Breast epithelium (tissue), 4 donors: ENCODE measurements around the gene CHN1. TPM values are rescaled to one million over a fixed set of nuclear protein-coding genes. Genes with fewer than 3 reads are reported as not detected.

Experiments
- DNase-seq, 2 donors: peaks; one replicate each; pipeline ENCODE4 v3.0.0-alpha.2; 2019; ENCODE audit warnings: low spot score in 2 of 2
- H3K27ac ChIP-seq, 2 donors: fragments of 200-600 bp; sonication (generic) in 1 of 2; one replicate each; pipeline ENCODE4 v1.5.1; 2016 to 2019; ENCODE audit warnings: mild to moderate bottlenecking in 1 of 2
- H3K27me3 ChIP-seq, 2 donors: fragments of 200-600 bp; sonication (generic) in 1 of 2; one replicate each; pipeline versions ENCODE4 v1.5.1 to v1.6.0; 2017 to 2019; ENCODE audit warnings: control low read depth in 1 of 2, mild to moderate bottlenecking in 1 of 2
- H3K36me3 ChIP-seq: fragments of 200-600 bp; one replicate; pipeline ENCODE4 v1.5.1; 2019
- H3K4me1 ChIP-seq, 2 donors: fragments of 200-600 bp; sonication (generic); one replicate each; pipeline ENCODE4 v1.5.1; 2016 to 2019; ENCODE audit warnings: control low read depth in 1 of 2
- H3K4me3 ChIP-seq, 3 donors: fragments of 200-600 bp; sonication (generic); 1 replicate in 2 of 3; 2 replicates in 1 of 3; pipeline ENCODE4 v1.5.1; 2016 to 2019; ENCODE audit warnings: mild to moderate bottlenecking in 3 of 3, moderate library complexity in 2 of 3
- H3K9me3 ChIP-seq, 2 donors: fragments of 200-600 bp; sonication (generic) in 1 of 2; one replicate each; pipeline ENCODE4 v1.5.1; 2016 to 2019; ENCODE audit warnings: control low read depth in 1 of 2
- POLR2A ChIP-seq: fragments of 450-650 bp; IDR thresholded peaks from one replicate; pipeline ENCODE4 v1.6.1; 2016; ENCODE audit warnings: antibody characterized with exemption, mild to moderate bottlenecking, moderate library complexity
- POLR2AphosphoS5 ChIP-seq, 3 donors: sonication (generic); formaldehyde crosslinking; IDR thresholded peaks; one replicate each; pipeline ENCODE4 v1.6.1; 2017; ENCODE audit warnings: antibody characterized with exemption in 3 of 3
- intact Hi-C: fragments of 100-400 bp; cut with DNase I; formaldehyde crosslinking; loops from one replicate; pipeline ENCODE4 v1.15.1; 2023; ENCODE audit warnings: low total_unique reads
- total RNA-seq, 3 donors: library from RNA; depleted of rRNA; stranded (reverse); fragments of >200 nt; gene quantifications; one replicate each; pipeline ENCODE4 v1.1.0, GENCODE V29; 2016
- TF ChIP-seq, protein P1 (sequence below), 3 donors: fragments of 450-650 bp; IDR thresholded peaks; one replicate each; pipeline ENCODE4 v1.5.1; 2016 to 2017; ENCODE audit warnings: antibody characterized with exemption in 3 of 3, mild to moderate bottlenecking in 3 of 3, moderate library complexity in 3 of 3

Gene CHN1
- total RNA-seq, 3 donors from 2014 or later: 9.8 to 14.7 (median 13.4) TPM

DNA sequence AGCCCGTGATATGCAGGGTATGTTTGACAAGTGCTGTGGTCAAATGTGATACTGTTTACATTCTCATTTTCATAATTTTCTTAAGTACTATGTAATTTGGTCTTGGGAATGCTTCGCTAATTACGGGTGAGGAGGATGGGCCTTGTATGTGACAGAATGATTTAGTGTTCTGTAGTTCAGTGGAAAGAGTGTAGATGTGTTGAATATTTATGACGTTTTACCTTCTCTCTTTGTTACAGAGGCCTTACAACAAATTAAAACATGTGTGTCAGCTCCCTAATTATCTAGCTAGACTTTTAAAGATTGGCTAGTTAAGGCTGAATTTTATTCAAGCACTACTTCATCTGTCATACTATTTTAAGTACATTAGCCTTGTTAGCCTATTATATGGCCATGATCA, 230.3 kb downstream of the CHN1 start:
- intact Hi-C loops: no loop called here
- H3K27me3 ChIP-seq: no peaks in the 10 kb centered on the region
- H3K36me3 ChIP-seq: no peaks in the 10 kb centered on the region
- no peak overlapping the region for H3K4me3 ChIP-seq
- no peak for TF ChIP-seq POLR2A
- no peak for TF ChIP-seq POLR2AphosphoS5 (IDR thresholded peaks at IDR 0.05)
- TF ChIP-seq, protein P1, sequence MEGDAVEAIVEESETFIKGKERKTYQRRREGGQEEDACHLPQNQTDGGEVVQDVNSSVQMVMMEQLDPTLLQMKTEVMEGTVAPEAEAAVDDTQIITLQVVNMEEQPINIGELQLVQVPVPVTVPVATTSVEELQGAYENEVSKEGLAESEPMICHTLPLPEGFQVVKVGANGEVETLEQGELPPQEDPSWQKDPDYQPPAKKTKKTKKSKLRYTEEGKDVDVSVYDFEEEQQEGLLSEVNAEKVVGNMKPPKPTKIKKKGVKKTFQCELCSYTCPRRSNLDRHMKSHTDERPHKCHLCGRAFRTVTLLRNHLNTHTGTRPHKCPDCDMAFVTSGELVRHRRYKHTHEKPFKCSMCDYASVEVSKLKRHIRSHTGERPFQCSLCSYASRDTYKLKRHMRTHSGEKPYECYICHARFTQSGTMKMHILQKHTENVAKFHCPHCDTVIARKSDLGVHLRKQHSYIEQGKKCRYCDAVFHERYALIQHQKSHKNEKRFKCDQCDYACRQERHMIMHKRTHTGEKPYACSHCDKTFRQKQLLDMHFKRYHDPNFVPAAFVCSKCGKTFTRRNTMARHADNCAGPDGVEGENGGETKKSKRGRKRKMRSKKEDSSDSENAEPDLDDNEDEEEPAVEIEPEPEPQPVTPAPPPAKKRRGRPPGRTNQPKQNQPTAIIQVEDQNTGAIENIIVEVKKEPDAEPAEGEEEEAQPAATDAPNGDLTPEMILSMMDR (IDR thresholded peaks at IDR 0.05): no peak
- no peaks in the 10 kb centered on the region for H3K9me3 ChIP-seq
- no peak for DNase-seq
- H3K27ac ChIP-seq: no peak overlapping the region
- H3K4me1 ChIP-seq: no peaks in the 10 kb centered on the region

DNA sequence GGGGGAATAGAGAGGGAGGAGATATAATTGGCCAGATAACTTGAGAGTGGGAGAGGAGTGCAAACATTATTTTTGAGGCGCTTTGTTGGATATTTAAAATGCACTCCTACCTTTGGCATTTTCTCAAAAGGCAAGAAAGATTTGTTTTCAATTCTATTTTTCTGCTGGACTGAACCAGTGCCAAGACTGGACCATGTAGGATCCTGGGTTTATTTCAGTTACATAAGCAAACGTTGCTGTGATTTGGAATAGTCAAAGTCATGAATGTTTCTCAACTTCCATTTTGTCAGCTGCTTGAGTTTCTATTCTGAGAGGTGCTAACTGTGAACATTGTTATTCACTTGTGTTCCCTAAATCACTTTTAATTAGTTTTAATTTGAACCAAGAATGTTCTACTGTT, 232.0 kb downstream of the CHN1 start:
- no peak for TF ChIP-seq POLR2A
- TF ChIP-seq, protein P1 (IDR thresholded peaks at IDR 0.05): no peak
- no peak for TF ChIP-seq POLR2AphosphoS5 (IDR thresholded peaks at IDR 0.05)
- Histone ChIP-seq H3K9me3 (no peaks in the 10 kb centered on the region), H3K27ac (no peak overlapping the region), H3K27me3 (no peaks in the 10 kb centered on the region), H3K36me3 (no peaks in the 10 kb centered on the region), H3K4me3 (no peak overlapping the region), H3K4me1 (no peaks in the 10 kb centered on the region)
- intact Hi-C loops: no loop called here
- DNase-seq: no peak

DNA sequence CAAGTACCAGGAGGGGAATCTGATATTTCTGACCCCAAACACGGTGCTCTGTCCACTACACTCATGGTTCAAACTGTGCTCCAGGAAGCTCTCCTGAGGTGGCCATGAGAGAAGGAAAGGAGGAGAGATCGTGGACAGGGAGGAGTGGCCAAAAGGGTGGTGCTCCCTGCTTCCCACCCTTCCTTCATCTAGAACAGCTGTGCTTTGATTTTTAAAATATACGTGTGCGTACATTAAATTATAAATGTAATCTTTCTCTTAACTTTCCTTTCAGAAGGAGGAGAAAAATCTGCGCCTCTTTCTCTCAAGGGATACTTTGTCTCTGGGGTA, 232.7 kb downstream of the CHN1 start:
- H3K9me3 ChIP-seq: no peaks in the 10 kb centered on the region
- no peaks in the 10 kb centered on the region for H3K36me3 ChIP-seq
- peak overlapping the region in 1 of 2 donors; percentile 54 for H3K27ac ChIP-seq
- TF ChIP-seq, protein P1 (IDR thresholded peaks at IDR 0.05): no peak
- TF ChIP-seq POLR2A (no peak), POLR2AphosphoS5 (IDR thresholded peaks at IDR 0.05) (no peak)
- no peak overlapping the region for H3K4me3 ChIP-seq
- no peaks in the 10 kb centered on the region for H3K27me3 ChIP-seq
- intact Hi-C loops: no loop called here
- no peaks in the 10 kb centered on the region for H3K4me1 ChIP-seq
- no peak for DNase-seq

DNA sequence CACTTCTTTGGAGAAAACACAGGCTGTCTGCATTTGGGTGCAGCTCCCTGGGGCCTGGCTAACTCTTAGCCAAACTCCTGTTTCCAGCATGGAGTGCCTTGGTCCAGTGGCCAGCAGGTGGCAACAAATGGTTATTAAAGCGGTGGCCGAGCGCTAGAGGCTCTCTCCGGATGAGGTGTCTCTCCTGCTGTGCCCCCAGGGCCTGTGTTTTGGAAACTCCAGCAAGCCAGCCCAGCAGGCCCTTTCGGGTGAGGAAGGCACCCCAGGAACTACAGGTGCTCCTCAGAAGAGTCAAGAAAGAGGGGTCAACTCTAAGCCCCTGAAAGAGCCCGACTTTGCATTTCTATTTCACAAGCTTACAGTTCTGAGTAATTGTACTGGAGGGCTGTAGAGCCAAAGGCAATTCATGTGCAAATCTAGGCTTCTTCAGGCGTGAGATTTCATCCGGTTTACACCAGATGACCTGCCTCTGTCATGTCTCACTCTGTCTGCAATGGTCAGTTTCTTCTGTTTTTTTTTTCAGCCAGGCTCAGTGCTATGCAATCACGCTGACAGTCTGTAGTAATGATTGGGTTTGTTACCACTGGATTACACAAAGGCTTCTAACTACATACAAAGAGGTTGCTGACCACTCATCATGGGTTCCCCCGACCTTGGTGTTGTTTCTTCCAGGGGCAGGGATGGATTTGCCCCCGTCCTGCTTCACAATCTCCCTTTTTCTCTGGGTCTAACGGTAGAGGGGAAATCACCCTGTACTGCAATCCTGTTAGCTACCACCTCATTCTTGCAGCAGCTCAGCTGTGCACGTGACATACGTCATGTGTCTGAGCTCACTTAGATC, 233.3 kb downstream of the CHN1 start:
- Histone ChIP-seq H3K9me3 (no peaks in the 10 kb centered on the region), H3K27ac (peak overlapping the region in 1 of 2 donors; percentile 54), H3K4me1 (no peaks in the 10 kb centered on the region), H3K36me3 (no peaks in the 10 kb centered on the region), H3K4me3 (peak overlapping the region in 1 of 3 donors; percentile 46), H3K27me3 (no peaks in the 10 kb centered on the region)
- intact Hi-C loops: no loop called here
- DNase-seq: peak in 1 of 2 donors; percentile 51
- TF ChIP-seq, protein P1 (IDR thresholded peaks at IDR 0.05): peak; percentile 59 to 78 (median 72)
- TF ChIP-seq POLR2A (no peak), POLR2AphosphoS5 (IDR thresholded peaks at IDR 0.05) (no peak)

DNA sequence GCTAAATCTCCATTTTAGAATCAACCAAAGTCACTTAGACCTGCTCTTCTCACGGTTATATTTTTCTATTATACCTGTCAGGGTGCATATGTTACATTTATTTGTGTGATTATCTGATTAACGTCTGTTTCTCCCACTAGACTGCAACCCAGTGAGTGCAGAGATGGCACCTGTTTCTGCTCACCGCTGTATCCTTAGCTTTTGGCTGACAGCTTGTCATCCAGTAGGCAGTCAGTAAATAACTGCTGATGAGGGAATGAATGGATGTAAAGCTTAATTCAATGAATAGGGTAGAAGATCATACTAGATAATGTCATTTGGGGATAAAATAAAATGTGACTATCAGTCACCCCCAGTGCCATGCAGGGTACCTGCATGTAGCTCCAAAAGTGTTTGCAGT, 234.0 kb downstream of the CHN1 start:
- intact Hi-C loops: no loop called here

More for the DNA sequence above, 234.0 kb downstream of the CHN1 start:
- no peak for TF ChIP-seq POLR2A
- no peak for TF ChIP-seq POLR2AphosphoS5 (IDR thresholded peaks at IDR 0.05)
- TF ChIP-seq, protein P1 (IDR thresholded peaks at IDR 0.05): no peak
- H3K27ac ChIP-seq: no peak overlapping the region
- no peaks in the 10 kb centered on the region for H3K36me3 ChIP-seq
- no peaks in the 10 kb centered on the region for H3K27me3 ChIP-seq
- DNase-seq: no peak
- H3K4me3 ChIP-seq: no peak overlapping the region
- H3K9me3 ChIP-seq: no peaks in the 10 kb centered on the region
- H3K4me1 ChIP-seq: no peaks in the 10 kb centered on the region
